H9 (cell line): ENCODE results near the gene TSPAN1. TPM values are rescaled to one million over a fixed set of nuclear protein-coding genes. Genes with fewer than 3 reads are reported as not detected.

Experiments
- DNase-seq: peaks from one replicate; pipeline ENCODE4 v3.0.0-alpha.2; 2017
- H2AFZ ChIP-seq: one replicate; pipeline ENCODE4 v1.6.1; 2013; ENCODE audit warnings: mild to moderate bottlenecking, low read length, control low read depth, moderate library complexity
- H2AK5ac ChIP-seq: 2 replicates; pipeline ENCODE4 v1.6.1; 2013; ENCODE audit warnings: low read length, control low read depth, mixed read lengths; ENCODE audit not compliant: insufficient read length
- H2BK120ac ChIP-seq: one replicate; pipeline ENCODE4 v1.6.1; 2013; ENCODE audit warnings: low read depth, mild to moderate bottlenecking, low read length, control low read depth, inconsistent platforms; ENCODE audit not compliant: poor library complexity, severe bottlenecking
- H2BK12ac ChIP-seq: 2 replicates; pipeline ENCODE4 v1.6.1; 2013; ENCODE audit warnings: low read length, control low read depth, mixed read lengths, low read depth; ENCODE audit not compliant: insufficient read length
- H2BK15ac ChIP-seq: 2 replicates; pipeline ENCODE4 v1.6.1; 2013; ENCODE audit warnings: low read depth, low read length, control low read depth
- H2BK20ac ChIP-seq: one replicate; pipeline ENCODE4 v1.6.1; 2013; ENCODE audit warnings: low read depth, mild to moderate bottlenecking, low read length, control low read depth, inconsistent platforms; ENCODE audit not compliant: poor library complexity, severe bottlenecking
- H2BK5ac ChIP-seq: 2 replicates; pipeline ENCODE4 v1.6.1; 2013; ENCODE audit warnings: low read length, control low read depth, mixed read lengths; ENCODE audit not compliant: insufficient read length
- H3K14ac ChIP-seq: 2 replicates; pipeline ENCODE4 v1.6.1; 2013; ENCODE audit warnings: low read length, control low read depth; ENCODE audit not compliant: insufficient read depth
- H3K18ac ChIP-seq: 2 replicates; pipeline ENCODE4 v1.6.1; 2013; ENCODE audit warnings: low read depth, mild to moderate bottlenecking, mixed read lengths, low read length, control low read depth; ENCODE audit not compliant: insufficient read length
- H3K23ac ChIP-seq: 2 replicates; pipeline ENCODE4 v1.6.1; 2013; ENCODE audit warnings: low read length, control low read depth, mixed read lengths, low read depth; ENCODE audit not compliant: insufficient read length
- H3K23me2 ChIP-seq: 2 replicates; pipeline ENCODE4 v1.6.1; 2013; ENCODE audit warnings: low read depth, mild to moderate bottlenecking, mixed read lengths, low read length, control low read depth; ENCODE audit not compliant: insufficient read length, poor library complexity, severe bottlenecking
- H3K27ac ChIP-seq: 2 replicates; pipeline ENCODE4 v1.5.1; 2013; ENCODE audit warnings: low read length, control low read depth, mixed read lengths, low read depth; ENCODE audit not compliant: insufficient read length
- H3K27me3 ChIP-seq: 2 replicates; pipeline ENCODE4 v1.6.1; 2013; ENCODE audit warnings: low read length, control low read depth, inconsistent platforms; ENCODE audit not compliant: insufficient read depth
- H3K4ac ChIP-seq: 2 replicates; pipeline ENCODE4 v1.6.1; 2013; ENCODE audit warnings: low read depth, mild to moderate bottlenecking, control low read depth, inconsistent platforms, low read length, moderate library complexity
- H3K4me1 ChIP-seq: 2 replicates; pipeline ENCODE4 v1.6.1; 2013; ENCODE audit warnings: low read length, control low read depth, inconsistent platforms; ENCODE audit not compliant: insufficient read depth
- H3K4me2 ChIP-seq: 2 replicates; pipeline ENCODE4 v1.6.1; 2013; ENCODE audit warnings: low read length, control low read depth, mixed read lengths; ENCODE audit not compliant: insufficient read length, insufficient read depth
- H3K56ac ChIP-seq: 2 replicates; pipeline ENCODE4 v1.6.1; 2013; ENCODE audit warnings: low read depth, mild to moderate bottlenecking, mixed read lengths, low read length, control low read depth; ENCODE audit not compliant: insufficient read length
- H3K79me1 ChIP-seq: 2 replicates; pipeline ENCODE4 v1.6.1; 2013; ENCODE audit warnings: low read depth, mild to moderate bottlenecking, moderate library complexity, low read length, control low read depth, inconsistent platforms; ENCODE audit not compliant: insufficient read depth, poor library complexity, severe bottlenecking
- H3K79me2 ChIP-seq: 2 replicates; pipeline ENCODE4 v1.6.1; 2013; ENCODE audit warnings: low read length, control low read depth, inconsistent platforms; ENCODE audit not compliant: insufficient read depth
- H3K9ac ChIP-seq: 2 replicates; pipeline ENCODE4 v1.6.1; 2013; ENCODE audit warnings: low read length, control low read depth, mixed read lengths; ENCODE audit not compliant: insufficient read length; ENCODE audit errors: extremely low read depth
- H3K9me3 ChIP-seq: one replicate; pipeline ENCODE4 v1.6.1; 2013; ENCODE audit warnings: low read depth, low read length, inconsistent platforms; ENCODE audit not compliant: control insufficient read depth
- H3T11ph ChIP-seq: one replicate; pipeline ENCODE4 v1.6.1; 2013; ENCODE audit warnings: mild to moderate bottlenecking, low read length, control low read depth, inconsistent platforms
- H4K20me1 ChIP-seq: one replicate; pipeline ENCODE4 v1.6.1; 2013; ENCODE audit not compliant: control insufficient read depth, insufficient read length, insufficient read depth
- H4K5ac ChIP-seq: 2 replicates; pipeline ENCODE4 v1.6.1; 2013; ENCODE audit warnings: low read depth, mild to moderate bottlenecking, mixed read lengths, low read length, control low read depth; ENCODE audit not compliant: insufficient read length
- H4K8ac ChIP-seq: replicated peaks from 2 replicates; pipeline ENCODE4 v1.6.1; 2013; ENCODE audit warnings: low read length, control low read depth, mixed read lengths, low read depth; ENCODE audit not compliant: insufficient read length
- H4K91ac ChIP-seq: 2 replicates; pipeline ENCODE4 v1.6.1; 2013; ENCODE audit warnings: low read depth, mild to moderate bottlenecking, moderate library complexity, mixed read lengths, low read length, control low read depth; ENCODE audit not compliant: insufficient read length
- H3K27ac Mint-ChIP-seq, 3 experiments: 2 replicates in 2 of 3; 3 replicates in 1 of 3; pipeline ENCODE4 v1.8.0; 2020 to 2021; ENCODE audit warnings: mixed read lengths in 3 of 3, mild to moderate bottlenecking in 1 of 3, moderate library complexity in 1 of 3
- H3K27me3 Mint-ChIP-seq: 2 replicates; pipeline ENCODE4 v1.8.0; 2021; ENCODE audit warnings: low read depth, mild to moderate bottlenecking, moderate library complexity, mixed read lengths
- H3K36me3 Mint-ChIP-seq, 3 experiments: 2 replicates in 2 of 3; 3 replicates in 1 of 3; pipeline ENCODE4 v1.8.0; 2020 to 2021; ENCODE audit warnings: low read depth in 3 of 3, mixed read lengths in 3 of 3; ENCODE audit not compliant: insufficient read depth in 1 of 3
- H3K4me1 Mint-ChIP-seq, 2 experiments: 2 replicates each; pipeline ENCODE4 v1.8.0; 2020; ENCODE audit warnings: mixed read lengths in 2 of 2
- H3K4me3 Mint-ChIP-seq, 2 experiments: 2 replicates in 1 of 2; 3 replicates in 1 of 2; pipeline ENCODE4 v1.8.0; 2020 to 2021; ENCODE audit warnings: mild to moderate bottlenecking in 2 of 2, mixed read lengths in 2 of 2, moderate library complexity in 1 of 2
- H3K9me3 Mint-ChIP-seq, 2 experiments: 2 replicates in 1 of 2; 3 replicates in 1 of 2; pipeline ENCODE4 v1.8.0; 2020; ENCODE audit warnings: mild to moderate bottlenecking in 2 of 2, mixed read lengths in 2 of 2, moderate library complexity in 1 of 2
- CTCF ChIP-seq: fragments of 200-600 bp; sonication (generic); conservative IDR thresholded peaks from 3 replicates; pipeline ENCODE4 v1.8.0; 2021; ENCODE audit warnings: antibody characterized with exemption, mild to moderate bottlenecking
- total RNA-seq: library from RNA; stranded (reverse); gene quantifications from 2 replicates; pipeline ENCODE4 v1.2.1, GENCODE V29; 2021

The TSPAN1 gene
- total RNA-seq, 1 experiment from 2014 or later, result not detected

GRCh38 chr1:46215504-46215903 is 40.6 kb downstream of the TSPAN1 start:
- Histone ChIP-seq H3K23ac (no peak overlapping the region), H4K91ac (no peak overlapping the region), H3K14ac (no peak overlapping the region), H3K4me2 (no peak overlapping the region), H2BK20ac (no peak overlapping the region), H3K9me3 (no peaks in the 10 kb centered on the region), H2BK12ac (no peak overlapping the region), H3K79me2 (no peaks in the 10 kb centered on the region), H3K9ac (no peak overlapping the region), H3K23me2 (no peaks in the 10 kb centered on the region), H2AFZ (no peak overlapping the region), H3K56ac (no peak overlapping the region), H3K27ac (no peak overlapping the region), H2BK5ac (no peak overlapping the region), H4K20me1 (no peaks in the 10 kb centered on the region), H2BK15ac (no peak overlapping the region), H4K5ac (no peak overlapping the region), H3K18ac (no peak overlapping the region), H2BK120ac (no peak overlapping the region), H3K4me1 (no peaks in the 10 kb centered on the region), H3T11ph (no peak overlapping the region), H2AK5ac (no peak overlapping the region), H4K8ac (no peak overlapping the region), H3K79me1 (no peaks in the 10 kb centered on the region), H3K4ac (no peak overlapping the region), H3K27me3 (no peaks in the 10 kb centered on the region)
- no peaks in the 10 kb centered on the region; a peak in 1 of 5 replicates for H3K9me3 Mint-ChIP-seq
- DNase-seq, result no peak
- H3K4me1 Mint-ChIP-seq, result no peaks in the 10 kb centered on the region
- no peak overlapping the region for H3K4me3 Mint-ChIP-seq
- peaks cover 0 to 8% (median 4%) of the 10 kb centered on the region in 3 experiments; a peak in 2 of 7 replicates for H3K36me3 Mint-ChIP-seq
- no peaks in the 10 kb centered on the region for H3K27me3 Mint-ChIP-seq
- TF ChIP-seq CTCF, result no peak
- no peak overlapping the region; a peak in 1 of 7 replicates for H3K27ac Mint-ChIP-seq
